WTC11 (cell line): ENCODE results near the gene PDSS2. TPM values are rescaled to one million over a fixed set of nuclear protein-coding genes. Genes with fewer than 3 reads are reported as not detected.

ENCODE experiments used
- ATAC-seq: fragments of 200-7000 bp; cut with Tn5 transposase; 2 replicates; pipeline ENCODE4 v1.10.0; 2021; ENCODE audit warnings: mild to moderate bottlenecking, moderate library complexity
- CTCF ChIA-PET: fragments of 300-600 bp; sonication (Branson Sonifier 250); formaldehyde crosslinking; loops from one replicate; lab custom pipeline; 2021; ENCODE audit warnings: antibody characterized with exemption; lab: Charles Lee
- POLR2A ChIA-PET: fragments of 350-600 bp; sonication (Branson Sonifier 250); formaldehyde crosslinking; loops from one replicate; lab custom pipeline; 2021; ENCODE audit warnings: antibody characterized with exemption; lab: Charles Lee
- DNase-seq: peaks from one replicate; pipeline ENCODE4 v3.0.0; 2021; ENCODE audit warnings: low spot score
- H3K27ac Mint-ChIP-seq: 2 replicates; pipeline ENCODE4 v1.8.0; 2021; ENCODE audit warnings: mixed read lengths
- H3K27me3 Mint-ChIP-seq: 2 replicates; pipeline ENCODE4 v1.8.0; 2021; ENCODE audit warnings: low read depth, mild to moderate bottlenecking, moderate library complexity, mixed read lengths
- H3K36me3 Mint-ChIP-seq: 2 replicates; pipeline ENCODE4 v1.8.0; 2021; ENCODE audit warnings: mixed read lengths
- H3K4me1 Mint-ChIP-seq: 2 replicates; pipeline ENCODE4 v1.8.0; 2022; ENCODE audit warnings: mixed read lengths
- H3K4me3 Mint-ChIP-seq: 2 replicates; pipeline ENCODE4 v1.8.0; 2021; ENCODE audit warnings: mild to moderate bottlenecking, moderate library complexity, mixed read lengths
- H3K9me3 Mint-ChIP-seq: 2 replicates; pipeline ENCODE4 v1.8.0; 2021; ENCODE audit warnings: mixed read lengths
- CBFB ChIP-seq: sonication (generic); formaldehyde crosslinking; IDR thresholded peaks from 2 replicates; pipeline ENCODE4 v1.8.1; 2022; ENCODE audit warnings: mild to moderate bottlenecking, low read depth, missing genetic modification reagents
- FOXJ3 ChIP-seq: sonication (generic); formaldehyde crosslinking; IDR thresholded peaks from 2 replicates; pipeline ENCODE4 v1.9.0; 2021; ENCODE audit warnings: missing genetic modification reagents, mild to moderate bottlenecking, borderline replicate concordance
- FOXK1 ChIP-seq: sonication (generic); formaldehyde crosslinking; IDR thresholded peaks from 2 replicates; pipeline ENCODE4 v1.8.0; 2022; ENCODE audit warnings: mild to moderate bottlenecking, moderate library complexity, missing genetic modification reagents
- JAZF1 ChIP-seq: fragments of 250-450 bp; sonication (Bioruptor Pico); IDR thresholded peaks from 2 replicates; pipeline ENCODE4 v1.9.0; 2021; ENCODE audit warnings: moderate library complexity, mild to moderate bottlenecking, inconsistent platforms
- KAT7 ChIP-seq: sonication (generic); formaldehyde crosslinking; IDR thresholded peaks from 2 replicates; pipeline ENCODE4 v1.8.1; 2023; ENCODE audit warnings: missing genetic modification reagents, mild to moderate bottlenecking, borderline replicate concordance
- SOX15 ChIP-seq: fragments of 250-450 bp; sonication (Bioruptor Pico); IDR thresholded peaks from 2 replicates; pipeline ENCODE4 v1.9.0; 2021; ENCODE audit warnings: mild to moderate bottlenecking
- TEAD1 ChIP-seq: sonication (generic); formaldehyde crosslinking; IDR thresholded peaks from 2 replicates; pipeline ENCODE4 v1.8.0; 2022; ENCODE audit warnings: mild to moderate bottlenecking, missing genetic modification reagents
- TEAD4 ChIP-seq: sonication (generic); formaldehyde crosslinking; IDR thresholded peaks from 2 replicates; pipeline ENCODE4 v1.8.0; 2022; ENCODE audit warnings: mild to moderate bottlenecking, missing genetic modification reagents
- ZNF396 ChIP-seq: fragments of 250-450 bp; sonication (Bioruptor Pico); IDR thresholded peaks from 2 replicates; pipeline ENCODE4 v1.8.0; 2021; ENCODE audit warnings: mild to moderate bottlenecking, moderate library complexity, borderline replicate concordance
- total RNA-seq: library from RNA; stranded (reverse); gene quantifications from 3 replicates; pipeline ENCODE4 v1.2.3, GENCODE V29; 2021
- TF ChIP-seq, protein P1 (sequence below): fragments of 250-450 bp; sonication (Bioruptor Pico); conservative IDR thresholded peaks from 2 replicates; pipeline ENCODE4 v1.9.0; 2021; ENCODE audit warnings: mild to moderate bottlenecking
- TF ChIP-seq, protein P2 (sequence below): sonication (generic); formaldehyde crosslinking; IDR thresholded peaks from 2 replicates; pipeline ENCODE4 v1.8.0; 2022; ENCODE audit warnings: missing genetic modification reagents
- TF ChIP-seq, protein P3 (sequence below): sonication (generic); formaldehyde crosslinking; IDR thresholded peaks from 2 replicates; pipeline ENCODE4 v1.8.0; 2023; ENCODE audit warnings: missing genetic modification reagents, mild to moderate bottlenecking, borderline replicate concordance
- TF ChIP-seq, protein P4 (sequence below): fragments of 200-600 bp; IDR thresholded peaks from 2 replicates; pipeline ENCODE4 v1.8.0; 2022; ENCODE audit warnings: antibody characterized with exemption
- TF ChIP-seq, protein P5 (sequence below): fragments of 250-450 bp; sonication (Bioruptor Pico); IDR thresholded peaks from 2 replicates; pipeline ENCODE4 v1.8.0; 2021; ENCODE audit warnings: mild to moderate bottlenecking

Gene PDSS2
- total RNA-seq, 1 experiment from 2014 or later, result 18.3 TPM

DNA sequence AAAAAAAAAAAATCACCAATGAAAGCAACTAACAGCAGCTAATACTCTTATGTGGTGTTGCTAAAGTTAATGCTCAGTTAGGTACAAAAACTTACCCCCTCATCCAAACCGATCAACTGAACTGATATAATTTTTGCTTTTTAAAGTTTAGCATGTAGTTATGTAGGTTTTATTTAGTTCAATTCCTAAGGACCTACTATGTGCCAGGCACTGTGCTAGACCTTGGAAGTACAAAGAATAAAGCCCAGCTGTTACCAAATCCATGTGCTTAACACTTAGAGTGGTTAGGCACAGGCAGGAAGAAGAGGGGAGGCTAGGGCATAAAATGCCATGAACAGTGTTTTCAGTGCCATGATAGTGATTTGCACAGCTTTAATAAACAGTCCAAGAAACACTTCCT is 85.1 kb downstream of the PDSS2 start (continued):
- TF ChIP-seq TEAD4 (CRISPR knock-in tag), result no peak
- TF ChIP-seq, protein P1, sequence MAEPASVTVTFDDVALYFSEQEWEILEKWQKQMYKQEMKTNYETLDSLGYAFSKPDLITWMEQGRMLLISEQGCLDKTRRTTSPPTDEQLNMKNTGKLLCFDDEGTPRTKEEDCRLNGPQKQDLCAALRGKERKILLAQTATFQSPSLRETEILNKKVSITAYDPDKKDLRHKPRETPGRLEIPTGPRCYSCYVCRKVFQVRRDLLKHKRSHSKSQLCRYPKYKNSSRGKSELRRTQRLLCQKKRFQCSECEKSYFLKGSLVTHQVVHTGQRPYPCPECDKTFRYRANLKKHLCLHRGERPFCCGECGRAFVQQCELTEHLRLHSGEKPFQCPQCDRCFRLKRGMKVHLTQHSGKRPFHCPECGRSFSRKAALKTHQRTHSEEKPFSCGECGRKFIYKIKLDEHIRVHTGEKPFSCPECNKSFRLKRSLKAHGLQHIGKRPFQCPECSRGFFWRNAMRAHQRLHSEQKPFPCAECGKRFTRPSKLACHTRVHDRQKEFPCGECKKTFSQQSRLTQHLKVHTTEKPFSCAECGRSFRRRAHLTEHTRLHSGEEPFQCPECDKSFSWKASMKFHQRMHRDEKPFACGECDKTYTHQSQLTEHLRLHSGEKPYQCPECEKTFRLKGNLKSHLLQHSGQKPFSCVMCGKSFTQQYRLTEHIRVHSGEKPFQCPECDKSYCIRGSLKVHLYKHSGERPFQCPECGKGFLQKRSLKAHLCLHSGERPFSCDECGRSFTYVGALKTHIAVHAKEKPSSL (CRISPR knock-in tag), result no peak
- TF ChIP-seq, protein P2, sequence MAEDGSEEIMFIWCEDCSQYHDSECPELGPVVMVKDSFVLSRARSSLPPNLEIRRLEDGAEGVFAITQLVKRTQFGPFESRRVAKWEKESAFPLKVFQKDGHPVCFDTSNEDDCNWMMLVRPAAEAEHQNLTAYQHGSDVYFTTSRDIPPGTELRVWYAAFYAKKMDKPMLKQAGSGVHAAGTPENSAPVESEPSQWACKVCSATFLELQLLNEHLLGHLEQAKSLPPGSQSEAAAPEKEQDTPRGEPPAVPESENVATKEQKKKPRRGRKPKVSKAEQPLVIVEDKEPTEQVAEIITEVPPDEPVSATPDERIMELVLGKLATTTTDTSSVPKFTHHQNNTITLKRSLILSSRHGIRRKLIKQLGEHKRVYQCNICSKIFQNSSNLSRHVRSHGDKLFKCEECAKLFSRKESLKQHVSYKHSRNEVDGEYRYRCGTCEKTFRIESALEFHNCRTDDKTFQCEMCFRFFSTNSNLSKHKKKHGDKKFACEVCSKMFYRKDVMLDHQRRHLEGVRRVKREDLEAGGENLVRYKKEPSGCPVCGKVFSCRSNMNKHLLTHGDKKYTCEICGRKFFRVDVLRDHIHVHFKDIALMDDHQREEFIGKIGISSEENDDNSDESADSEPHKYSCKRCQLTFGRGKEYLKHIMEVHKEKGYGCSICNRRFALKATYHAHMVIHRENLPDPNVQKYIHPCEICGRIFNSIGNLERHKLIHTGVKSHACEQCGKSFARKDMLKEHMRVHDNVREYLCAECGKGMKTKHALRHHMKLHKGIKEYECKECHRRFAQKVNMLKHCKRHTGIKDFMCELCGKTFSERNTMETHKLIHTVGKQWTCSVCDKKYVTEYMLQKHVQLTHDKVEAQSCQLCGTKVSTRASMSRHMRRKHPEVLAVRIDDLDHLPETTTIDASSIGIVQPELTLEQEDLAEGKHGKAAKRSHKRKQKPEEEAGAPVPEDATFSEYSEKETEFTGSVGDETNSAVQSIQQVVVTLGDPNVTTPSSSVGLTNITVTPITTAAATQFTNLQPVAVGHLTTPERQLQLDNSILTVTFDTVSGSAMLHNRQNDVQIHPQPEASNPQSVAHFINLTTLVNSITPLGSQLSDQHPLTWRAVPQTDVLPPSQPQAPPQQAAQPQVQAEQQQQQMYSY (CRISPR knock-in tag), result no peak

GRCh38 chr6:107369493-107369892 is 89.9 kb downstream of the PDSS2 start:
- no peaks in the 10 kb centered on the region for H3K27me3 Mint-ChIP-seq
- CTCF ChIA-PET, result no interaction called here
- no peak for ATAC-seq

More at GRCh38 chr6:107369493-107369892, 89.9 kb downstream of the PDSS2 start:
- TF ChIP-seq TEAD1 (CRISPR knock-in tag) (no peak), JAZF1 (CRISPR knock-in tag) (no peak), FOXK1 (CRISPR knock-in tag) (no peak), ZNF396 (CRISPR knock-in tag) (no peak), FOXJ3 (CRISPR knock-in tag) (no peak), CBFB (CRISPR knock-in tag) (no peak), SOX15 (CRISPR knock-in tag) (no peak), KAT7 (no peak)
- TF ChIP-seq, protein P3, sequence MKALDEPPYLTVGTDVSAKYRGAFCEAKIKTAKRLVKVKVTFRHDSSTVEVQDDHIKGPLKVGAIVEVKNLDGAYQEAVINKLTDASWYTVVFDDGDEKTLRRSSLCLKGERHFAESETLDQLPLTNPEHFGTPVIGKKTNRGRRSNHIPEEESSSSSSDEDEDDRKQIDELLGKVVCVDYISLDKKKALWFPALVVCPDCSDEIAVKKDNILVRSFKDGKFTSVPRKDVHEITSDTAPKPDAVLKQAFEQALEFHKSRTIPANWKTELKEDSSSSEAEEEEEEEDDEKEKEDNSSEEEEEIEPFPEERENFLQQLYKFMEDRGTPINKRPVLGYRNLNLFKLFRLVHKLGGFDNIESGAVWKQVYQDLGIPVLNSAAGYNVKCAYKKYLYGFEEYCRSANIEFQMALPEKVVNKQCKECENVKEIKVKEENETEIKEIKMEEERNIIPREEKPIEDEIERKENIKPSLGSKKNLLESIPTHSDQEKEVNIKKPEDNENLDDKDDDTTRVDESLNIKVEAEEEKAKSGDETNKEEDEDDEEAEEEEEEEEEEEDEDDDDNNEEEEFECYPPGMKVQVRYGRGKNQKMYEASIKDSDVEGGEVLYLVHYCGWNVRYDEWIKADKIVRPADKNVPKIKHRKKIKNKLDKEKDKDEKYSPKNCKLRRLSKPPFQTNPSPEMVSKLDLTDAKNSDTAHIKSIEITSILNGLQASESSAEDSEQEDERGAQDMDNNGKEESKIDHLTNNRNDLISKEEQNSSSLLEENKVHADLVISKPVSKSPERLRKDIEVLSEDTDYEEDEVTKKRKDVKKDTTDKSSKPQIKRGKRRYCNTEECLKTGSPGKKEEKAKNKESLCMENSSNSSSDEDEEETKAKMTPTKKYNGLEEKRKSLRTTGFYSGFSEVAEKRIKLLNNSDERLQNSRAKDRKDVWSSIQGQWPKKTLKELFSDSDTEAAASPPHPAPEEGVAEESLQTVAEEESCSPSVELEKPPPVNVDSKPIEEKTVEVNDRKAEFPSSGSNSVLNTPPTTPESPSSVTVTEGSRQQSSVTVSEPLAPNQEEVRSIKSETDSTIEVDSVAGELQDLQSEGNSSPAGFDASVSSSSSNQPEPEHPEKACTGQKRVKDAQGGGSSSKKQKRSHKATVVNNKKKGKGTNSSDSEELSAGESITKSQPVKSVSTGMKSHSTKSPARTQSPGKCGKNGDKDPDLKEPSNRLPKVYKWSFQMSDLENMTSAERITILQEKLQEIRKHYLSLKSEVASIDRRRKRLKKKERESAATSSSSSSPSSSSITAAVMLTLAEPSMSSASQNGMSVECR (CRISPR knock-in tag), result no peak
- TF ChIP-seq, protein P4, sequence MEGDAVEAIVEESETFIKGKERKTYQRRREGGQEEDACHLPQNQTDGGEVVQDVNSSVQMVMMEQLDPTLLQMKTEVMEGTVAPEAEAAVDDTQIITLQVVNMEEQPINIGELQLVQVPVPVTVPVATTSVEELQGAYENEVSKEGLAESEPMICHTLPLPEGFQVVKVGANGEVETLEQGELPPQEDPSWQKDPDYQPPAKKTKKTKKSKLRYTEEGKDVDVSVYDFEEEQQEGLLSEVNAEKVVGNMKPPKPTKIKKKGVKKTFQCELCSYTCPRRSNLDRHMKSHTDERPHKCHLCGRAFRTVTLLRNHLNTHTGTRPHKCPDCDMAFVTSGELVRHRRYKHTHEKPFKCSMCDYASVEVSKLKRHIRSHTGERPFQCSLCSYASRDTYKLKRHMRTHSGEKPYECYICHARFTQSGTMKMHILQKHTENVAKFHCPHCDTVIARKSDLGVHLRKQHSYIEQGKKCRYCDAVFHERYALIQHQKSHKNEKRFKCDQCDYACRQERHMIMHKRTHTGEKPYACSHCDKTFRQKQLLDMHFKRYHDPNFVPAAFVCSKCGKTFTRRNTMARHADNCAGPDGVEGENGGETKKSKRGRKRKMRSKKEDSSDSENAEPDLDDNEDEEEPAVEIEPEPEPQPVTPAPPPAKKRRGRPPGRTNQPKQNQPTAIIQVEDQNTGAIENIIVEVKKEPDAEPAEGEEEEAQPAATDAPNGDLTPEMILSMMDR, result no peak
- TF ChIP-seq, protein P5, sequence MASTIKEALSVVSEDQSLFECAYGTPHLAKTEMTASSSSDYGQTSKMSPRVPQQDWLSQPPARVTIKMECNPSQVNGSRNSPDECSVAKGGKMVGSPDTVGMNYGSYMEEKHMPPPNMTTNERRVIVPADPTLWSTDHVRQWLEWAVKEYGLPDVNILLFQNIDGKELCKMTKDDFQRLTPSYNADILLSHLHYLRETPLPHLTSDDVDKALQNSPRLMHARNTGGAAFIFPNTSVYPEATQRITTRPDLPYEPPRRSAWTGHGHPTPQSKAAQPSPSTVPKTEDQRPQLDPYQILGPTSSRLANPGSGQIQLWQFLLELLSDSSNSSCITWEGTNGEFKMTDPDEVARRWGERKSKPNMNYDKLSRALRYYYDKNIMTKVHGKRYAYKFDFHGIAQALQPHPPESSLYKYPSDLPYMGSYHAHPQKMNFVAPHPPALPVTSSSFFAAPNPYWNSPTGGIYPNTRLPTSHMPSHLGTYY, result no peak
- Mint-ChIP-seq H3K36me3 (no peaks in the 10 kb centered on the region), H3K27ac (no peak overlapping the region), H3K9me3 (no peaks in the 10 kb centered on the region; the same call in 1 of the 2 replicates), H3K4me1 (no peaks in the 10 kb centered on the region), H3K4me3 (no peak overlapping the region)
- POLR2A ChIA-PET, result interaction anchor here (0.6 kb wide), 2 partner anchors 230 to 1051 kb away, joined by 3 to 6 read pairs; no protein-coding TSS in a partner anchor
- DNase-seq, result no peak
